Endodermal cell (in vitro differentiated cells): ENCODE measurements around the gene BTG4. TPM values are rescaled to one million over a fixed set of nuclear protein-coding genes. Genes with fewer than 3 reads are reported as not detected.

Experiments used
- DNase-seq: peaks from one replicate; pipeline ENCODE4 v3.0.0-alpha.2; 2017
- H3K27ac ChIP-seq: 2 replicates; pipeline ENCODE4 v1.5.1; 2013; ENCODE audit warnings: mild to moderate bottlenecking, low read depth, low read length, moderate library complexity
- H3K27me3 ChIP-seq: 2 replicates; pipeline ENCODE4 v1.6.1; 2013; ENCODE audit warnings: mild to moderate bottlenecking, low read length, moderate library complexity; ENCODE audit not compliant: insufficient read depth, control insufficient read depth, poor library complexity, severe bottlenecking
- H3K36me3 ChIP-seq: 2 replicates; pipeline ENCODE4 v1.7.0; 2013; ENCODE audit warnings: mild to moderate bottlenecking, low read length, moderate library complexity; ENCODE audit not compliant: control insufficient read depth, insufficient read depth
- H3K4me1 ChIP-seq: one replicate; pipeline ENCODE4 v1.7.0; 2013; ENCODE audit warnings: low read length; ENCODE audit not compliant: control insufficient read depth, insufficient read depth
- H3K4me3 ChIP-seq: 2 replicates; pipeline ENCODE4 v1.5.1; 2013; ENCODE audit warnings: mild to moderate bottlenecking, low read length, moderate library complexity
- H3K9ac ChIP-seq: 2 replicates; pipeline ENCODE4 v1.6.1; 2013; ENCODE audit warnings: mild to moderate bottlenecking, low read length, moderate library complexity; ENCODE audit not compliant: poor library complexity, severe bottlenecking; ENCODE audit errors: extremely low read depth
- H3K9me3 ChIP-seq: 2 replicates; pipeline ENCODE4 v1.6.1; 2013; ENCODE audit warnings: mild to moderate bottlenecking, low read length, moderate library complexity; ENCODE audit not compliant: control insufficient read depth
- H3K27ac Mint-ChIP-seq: 2 replicates; pipeline ENCODE4 v1.8.0; 2020; ENCODE audit warnings: mixed read lengths
- H3K27me3 Mint-ChIP-seq: 2 replicates; pipeline ENCODE4 v1.8.0; 2021; ENCODE audit warnings: mild to moderate bottlenecking, mixed read lengths; ENCODE audit not compliant: insufficient read depth
- H3K36me3 Mint-ChIP-seq: 2 replicates; pipeline ENCODE4 v1.8.0; 2020; ENCODE audit warnings: low read depth, mixed read lengths
- H3K4me1 Mint-ChIP-seq: 2 replicates; pipeline ENCODE4 v1.8.0; 2020; ENCODE audit warnings: mixed read lengths
- H3K4me3 Mint-ChIP-seq: 2 replicates; pipeline ENCODE4 v1.8.0; 2020; ENCODE audit warnings: mild to moderate bottlenecking, moderate library complexity, mixed read lengths
- H3K9me3 Mint-ChIP-seq: 2 replicates; pipeline ENCODE4 v1.8.0; 2020; ENCODE audit warnings: mild to moderate bottlenecking, mixed read lengths
- WGBS, 2 experiments: methylation state at CpG; one replicate each; pipeline versions ENCODE4 v1.1.5 to v1.1.7; 2013; ENCODE audit warnings: missing lambda C conversion rate in 2 of 2, mixed read lengths in 1 of 2; ENCODE audit not compliant: insufficient coverage in 1 of 2, insufficient read length in 1 of 2; 5-methylcytosine and 5-hydroxymethylcytosine counted together
- total RNA-seq, 2 donors: library from RNA; stranded (reverse); fragmentation: NEBNext Ultra II Directional in 1 of 2; extraction: Animal tissue kit (Norgen Biotek cat#: 25700) in 1 of 2; gene quantifications; 2 replicates in 1 of 2; 3 replicates in 1 of 2; pipeline ENCODE4 v1.2.1, GENCODE V29; 2021
- TF ChIP-seq, protein P1 (sequence below): fragments of 200-600 bp; sonication (generic); conservative IDR thresholded peaks from 2 replicates; pipeline ENCODE4 v1.5.0; 2021; ENCODE audit warnings: antibody characterized with exemption, mild to moderate bottlenecking

Gene BTG4
- total RNA-seq, 2 donors from 2014 or later: not detected

DNA sequence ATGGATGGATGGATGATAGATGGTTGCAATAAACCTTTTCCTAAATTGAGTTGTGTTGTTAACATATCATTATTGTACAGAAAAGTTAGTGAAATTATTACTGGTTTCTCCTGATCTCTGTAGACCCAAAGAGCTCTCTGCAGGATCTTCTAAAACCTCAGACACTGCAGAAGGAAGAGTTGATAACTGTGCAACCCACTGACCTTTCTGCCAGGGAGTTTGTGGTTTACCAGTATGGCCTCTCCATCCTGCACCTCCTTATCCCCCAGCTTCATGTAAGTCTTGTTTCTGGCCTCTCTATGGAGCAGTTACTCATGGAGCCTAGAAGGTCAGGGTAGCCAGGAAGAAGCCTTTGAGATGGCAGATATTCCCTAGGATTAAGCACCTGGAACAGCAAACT is 45.6 kb downstream of the BTG4 start:
- no peaks in the 10 kb centered on the region for H3K9me3 ChIP-seq
- no peaks in the 10 kb centered on the region for H3K4me1 ChIP-seq
- no peaks in the 10 kb centered on the region for H3K4me1 Mint-ChIP-seq
- no peak overlapping the region for H3K27ac Mint-ChIP-seq
- H3K4me3 Mint-ChIP-seq: no peak overlapping the region
- DNase-seq: no peak
- H3K36me3 ChIP-seq: no peaks in the 10 kb centered on the region
- no peak overlapping the region for H3K9ac ChIP-seq
- H3K9me3 Mint-ChIP-seq: no peaks in the 10 kb centered on the region
- H3K27me3 ChIP-seq: peaks cover 29% of the 10 kb centered on the region
- TF ChIP-seq, protein P1, sequence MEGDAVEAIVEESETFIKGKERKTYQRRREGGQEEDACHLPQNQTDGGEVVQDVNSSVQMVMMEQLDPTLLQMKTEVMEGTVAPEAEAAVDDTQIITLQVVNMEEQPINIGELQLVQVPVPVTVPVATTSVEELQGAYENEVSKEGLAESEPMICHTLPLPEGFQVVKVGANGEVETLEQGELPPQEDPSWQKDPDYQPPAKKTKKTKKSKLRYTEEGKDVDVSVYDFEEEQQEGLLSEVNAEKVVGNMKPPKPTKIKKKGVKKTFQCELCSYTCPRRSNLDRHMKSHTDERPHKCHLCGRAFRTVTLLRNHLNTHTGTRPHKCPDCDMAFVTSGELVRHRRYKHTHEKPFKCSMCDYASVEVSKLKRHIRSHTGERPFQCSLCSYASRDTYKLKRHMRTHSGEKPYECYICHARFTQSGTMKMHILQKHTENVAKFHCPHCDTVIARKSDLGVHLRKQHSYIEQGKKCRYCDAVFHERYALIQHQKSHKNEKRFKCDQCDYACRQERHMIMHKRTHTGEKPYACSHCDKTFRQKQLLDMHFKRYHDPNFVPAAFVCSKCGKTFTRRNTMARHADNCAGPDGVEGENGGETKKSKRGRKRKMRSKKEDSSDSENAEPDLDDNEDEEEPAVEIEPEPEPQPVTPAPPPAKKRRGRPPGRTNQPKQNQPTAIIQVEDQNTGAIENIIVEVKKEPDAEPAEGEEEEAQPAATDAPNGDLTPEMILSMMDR: no peak
- no peak overlapping the region for H3K4me3 ChIP-seq
- H3K27ac ChIP-seq: no peak overlapping the region
- no peaks in the 10 kb centered on the region for H3K36me3 Mint-ChIP-seq
- peaks cover 35% of the 10 kb centered on the region for H3K27me3 Mint-ChIP-seq

DNA sequence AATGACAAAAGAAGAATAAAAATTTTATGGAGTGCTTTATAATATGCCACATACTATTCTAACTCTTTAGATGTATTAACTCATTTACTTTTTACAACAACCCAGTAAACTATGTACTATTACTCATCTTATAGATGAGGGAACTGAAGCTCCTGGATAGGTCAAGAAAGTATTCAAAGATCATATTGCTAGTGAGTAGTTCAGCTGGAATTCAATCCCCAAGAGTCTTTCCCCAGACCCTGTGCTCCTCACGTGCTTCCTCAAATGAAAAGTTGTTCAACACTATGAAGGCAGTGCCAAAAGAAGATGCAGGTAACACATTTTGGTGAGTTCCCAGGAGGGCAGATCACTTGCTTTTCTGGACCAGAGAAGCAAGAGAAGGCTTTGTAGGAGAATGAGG is 46.8 kb downstream of the BTG4 start:
- Mint-ChIP-seq H3K27me3 (peaks cover 43% of the 10 kb centered on the region), H3K4me3 (no peak overlapping the region), H3K9me3 (no peaks in the 10 kb centered on the region), H3K36me3 (no peaks in the 10 kb centered on the region), H3K27ac (no peak overlapping the region), H3K4me1 (no peaks in the 10 kb centered on the region)
- no peak overlapping the region for H3K9ac ChIP-seq
- H3K36me3 ChIP-seq: no peaks in the 10 kb centered on the region
- TF ChIP-seq, protein P1: no peak
- H3K9me3 ChIP-seq: no peaks in the 10 kb centered on the region
- no peak for DNase-seq
- H3K27ac ChIP-seq: no peak overlapping the region
- H3K27me3 ChIP-seq: peaks cover 29% of the 10 kb centered on the region
- WGBS, 2 experiments: 83 to 100% methylated on average over 1 of the region's 1 CpG
- H3K4me3 ChIP-seq: no peak overlapping the region
- no peaks in the 10 kb centered on the region for H3K4me1 ChIP-seq

DNA sequence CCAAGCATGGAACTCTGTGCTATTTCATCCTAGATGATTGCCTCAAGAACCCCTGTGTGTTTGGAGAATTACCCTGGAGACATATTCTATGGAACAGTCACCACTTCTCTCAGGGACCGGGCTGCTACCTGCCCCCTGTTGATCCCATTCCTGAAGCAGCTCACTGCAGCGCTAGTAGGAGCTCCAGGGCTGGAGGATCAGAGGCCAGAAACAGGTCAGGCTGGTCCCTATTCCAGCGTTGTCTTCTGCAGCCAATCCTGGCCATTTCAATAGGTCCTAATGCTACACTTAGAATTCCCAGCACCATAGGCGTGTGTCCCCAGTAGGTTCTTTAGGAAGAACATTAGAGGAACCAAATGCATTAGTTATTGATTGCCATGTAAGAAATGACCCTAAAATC is 48.9 kb downstream of the BTG4 start:
- Mint-ChIP-seq H3K4me3 (no peak overlapping the region), H3K4me1 (no peaks in the 10 kb centered on the region), H3K36me3 (no peaks in the 10 kb centered on the region), H3K27me3 (peaks cover 55% of the 10 kb centered on the region), H3K9me3 (no peaks in the 10 kb centered on the region), H3K27ac (no peak overlapping the region)
- Histone ChIP-seq H3K4me3 (no peak overlapping the region), H3K9me3 (no peaks in the 10 kb centered on the region), H3K36me3 (no peaks in the 10 kb centered on the region), H3K27ac (no peak overlapping the region), H3K9ac (no peak overlapping the region), H3K27me3 (peaks cover 37% of the 10 kb centered on the region), H3K4me1 (no peaks in the 10 kb centered on the region)
- TF ChIP-seq, protein P1: no peak
- no peak for DNase-seq
- WGBS, 2 experiments: 91 to 94% methylated on average over 2 to 4 of the region's 4 CpGs
